Keratinocyte (primary cell): Measurements from ENCODE around the gene TCF20. TPM values are rescaled to one million over a fixed set of nuclear protein-coding genes. Genes with fewer than 3 reads are reported as not detected.

Experiments used
- DNase-seq: peaks from one replicate; pipeline ENCODE4 v3.0.0-alpha.2; 2011; ENCODE audit warnings: low read depth, missing footprints, low spot score
- FAIRE-seq: peaks from 2 replicates; lab custom pipeline; 2011; peaks lifted over from hg19 to GRCh38; lab: Jason Lieb, UNC
- H2AFZ ChIP-seq: 2 replicates; pipeline ENCODE4 v1.6.0; 2012; ENCODE audit warnings: low read length, control low read depth, inconsistent platforms; ENCODE audit not compliant: control insufficient read depth
- H3K27ac ChIP-seq: 2 replicates; pipeline ENCODE4 v1.5.1; 2011; ENCODE audit warnings: low read length; ENCODE audit not compliant: control insufficient read depth, insufficient read depth
- H3K27me3 ChIP-seq: 3 replicates; pipeline ENCODE4 v1.6.0; 2011; ENCODE audit warnings: low read length; ENCODE audit not compliant: control insufficient read depth, insufficient read depth; ENCODE audit errors: extremely low read depth
- H3K36me3 ChIP-seq, 2 experiments: 2 replicates in 1 of 2; 3 replicates in 1 of 2; pipeline ENCODE4 v1.5.1; 2011; ENCODE audit warnings: low read length in 2 of 2, mild to moderate bottlenecking in 1 of 2; ENCODE audit not compliant: control insufficient read depth in 2 of 2, insufficient read depth in 2 of 2; ENCODE audit errors: extremely low read depth in 1 of 2
- H3K4me1 ChIP-seq: 3 replicates; pipeline ENCODE4 v1.5.1; 2011; ENCODE audit warnings: low read length; ENCODE audit not compliant: control insufficient read depth, insufficient read depth; ENCODE audit errors: extremely low read depth
- H3K4me2 ChIP-seq: 3 replicates; pipeline ENCODE4 v1.6.0; 2011; ENCODE audit warnings: low read depth, low read length; ENCODE audit not compliant: control insufficient read depth, insufficient read depth; ENCODE audit errors: extremely low read depth
- H3K4me3 ChIP-seq, 3 experiments: fragments of 200-600 bp in 1 of 3; sonication (generic) in 1 of 3; 2 replicates in 2 of 3; 3 replicates in 1 of 3; pipeline ENCODE4 v1.5.1; 2011 to 2016; ENCODE audit warnings: low read length in 3 of 3, mild to moderate bottlenecking in 3 of 3, control low read depth in 2 of 3, inconsistent platforms in 1 of 3, low read depth in 1 of 3, mixed read lengths in 1 of 3, mixed run types in 1 of 3, moderate library complexity in 1 of 3; ENCODE audit not compliant: control insufficient read depth in 2 of 3, insufficient read depth in 2 of 3; ENCODE audit errors: extremely low read depth in 1 of 3
- H3K79me2 ChIP-seq: 2 replicates; pipeline ENCODE4 v1.6.0; 2012; ENCODE audit warnings: low read length; ENCODE audit not compliant: control insufficient read depth, insufficient read depth
- H3K9ac ChIP-seq: 3 replicates; pipeline ENCODE4 v1.6.0; 2011; ENCODE audit warnings: low read length; ENCODE audit not compliant: control insufficient read depth, insufficient read depth; ENCODE audit errors: extremely low read depth
- H3K9me1 ChIP-seq: 3 replicates; pipeline ENCODE4 v1.6.0; 2011; ENCODE audit warnings: low read length; ENCODE audit not compliant: control insufficient read depth, insufficient read depth; ENCODE audit errors: extremely low read depth
- H3K9me3 ChIP-seq: 2 replicates; pipeline ENCODE4 v1.5.1; 2012; ENCODE audit warnings: low read depth, low read length; ENCODE audit not compliant: control insufficient read depth
- H4K20me1 ChIP-seq: 3 replicates; pipeline ENCODE4 v1.6.0; 2011; ENCODE audit warnings: low read length; ENCODE audit not compliant: control insufficient read depth, insufficient read depth; ENCODE audit errors: extremely low read depth
- EZH2 ChIP-seq: IDR thresholded peaks from one replicate; pipeline ENCODE4 v1.6.1; 2012; ENCODE audit warnings: inconsistent platforms, mild to moderate bottlenecking, low read length, moderate library complexity
- dilution Hi-C: fragments of 300-500 bp; cut with MboI; formaldehyde crosslinking; loops from one replicate; pipeline ENCODE4 v1.7.0; 2020; ENCODE audit warnings: low sequenced_read_pairs; ENCODE audit not compliant: extremely low pct_ligation_motif_present
- polyA plus RNA-seq, 5 experiments: library from polyadenylated mRNA; depleted of rRNA in 3 of 5; stranded (reverse) in 3 of 5; stranded (forward) in 1 of 5; unstranded in 1 of 5; fragments of >200 nt; gene quantifications; 1 replicate in 1 of 5; 2 replicates in 3 of 5; 3 replicates in 1 of 5; pipeline versions ENCODE4 v1.2.1 to v1.2.3, GENCODE V29; 2011 to 2012; ENCODE audit warnings: missing spikeins in 2 of 5, low read depth in 1 of 5, low replicate concordance in 1 of 5
- TF ChIP-seq, protein P1 (sequence below), 3 experiments: IDR thresholded peaks in 1 of 3; conservative IDR thresholded peaks in 1 of 3; optimal IDR thresholded peaks in 1 of 3; 2 replicates in 2 of 3; 3 replicates in 1 of 3; pipeline versions ENCODE3 to v1.5.1; 2011; ENCODE audit warnings: low read length in 3 of 3, mild to moderate bottlenecking in 3 of 3, moderate library complexity in 2 of 3, control low read depth in 1 of 3, inconsistent platforms in 1 of 3; ENCODE audit not compliant: insufficient read depth in 2 of 3; ENCODE audit errors: extremely low read depth in 1 of 3

The TCF20 gene
- polyA plus RNA-seq, 1 donor (not counting 4 experiments of a cell fraction or from before 2014, with no cell fraction given) = 23.9 TPM

DNA sequence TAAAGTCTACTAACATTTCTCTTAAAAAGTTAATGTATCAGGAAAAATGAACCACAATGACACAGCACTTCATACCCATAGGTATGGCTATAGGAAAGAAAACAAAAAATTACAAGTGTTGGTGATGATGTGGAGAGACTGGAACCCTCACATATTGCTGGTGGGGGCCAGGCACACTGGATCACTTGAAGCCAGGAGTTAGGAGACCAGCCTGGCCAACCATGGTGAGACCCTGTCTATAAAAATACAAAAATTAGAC, 26.7 kb downstream of the TCF20 start:
- H3K27me3 ChIP-seq = no peaks in the 10 kb centered on the region
- H3K9me1 ChIP-seq = peaks cover 9% of the 10 kb centered on the region
- FAIRE-seq = no peak
- H3K79me2 ChIP-seq = peaks cover 97% of the 10 kb centered on the region
- peaks cover 0 to 3% of the 10 kb centered on the region in 2 experiments for H3K36me3 ChIP-seq
- no peak overlapping the region for H3K4me3 ChIP-seq
- H3K4me1 ChIP-seq = peaks cover 9% of the 10 kb centered on the region
- no peaks in the 10 kb centered on the region for H3K9me3 ChIP-seq
- TF ChIP-seq, protein P1, sequence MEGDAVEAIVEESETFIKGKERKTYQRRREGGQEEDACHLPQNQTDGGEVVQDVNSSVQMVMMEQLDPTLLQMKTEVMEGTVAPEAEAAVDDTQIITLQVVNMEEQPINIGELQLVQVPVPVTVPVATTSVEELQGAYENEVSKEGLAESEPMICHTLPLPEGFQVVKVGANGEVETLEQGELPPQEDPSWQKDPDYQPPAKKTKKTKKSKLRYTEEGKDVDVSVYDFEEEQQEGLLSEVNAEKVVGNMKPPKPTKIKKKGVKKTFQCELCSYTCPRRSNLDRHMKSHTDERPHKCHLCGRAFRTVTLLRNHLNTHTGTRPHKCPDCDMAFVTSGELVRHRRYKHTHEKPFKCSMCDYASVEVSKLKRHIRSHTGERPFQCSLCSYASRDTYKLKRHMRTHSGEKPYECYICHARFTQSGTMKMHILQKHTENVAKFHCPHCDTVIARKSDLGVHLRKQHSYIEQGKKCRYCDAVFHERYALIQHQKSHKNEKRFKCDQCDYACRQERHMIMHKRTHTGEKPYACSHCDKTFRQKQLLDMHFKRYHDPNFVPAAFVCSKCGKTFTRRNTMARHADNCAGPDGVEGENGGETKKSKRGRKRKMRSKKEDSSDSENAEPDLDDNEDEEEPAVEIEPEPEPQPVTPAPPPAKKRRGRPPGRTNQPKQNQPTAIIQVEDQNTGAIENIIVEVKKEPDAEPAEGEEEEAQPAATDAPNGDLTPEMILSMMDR (optimal IDR thresholded peaks at IDR 0.05 in 1 of 3, IDR thresholded peaks at IDR 0.05 in 1 of 3, conservative IDR thresholded peaks at IDR 0.05 in 1 of 3; ENCODE audit: extremely low read depth in 1 of 3, insufficient read depth in 2 of 3, low read length in 3 of 3) = no peak
- no peak for TF ChIP-seq EZH2
- no peak overlapping the region for H2AFZ ChIP-seq
- dilution Hi-C loops = no loop called here
- no peak overlapping the region for H3K4me2 ChIP-seq
- peaks cover 23% of the 10 kb centered on the region for H4K20me1 ChIP-seq
- no peak for DNase-seq
- H3K9ac ChIP-seq = no peak overlapping the region
- H3K27ac ChIP-seq = no peak overlapping the region

- Histone ChIP-seq H3K4me2 (no peak overlapping the region), H3K9ac (no peak overlapping the region), H4K20me1 (peaks cover 32% of the 10 kb centered on the region), H3K27me3 (no peaks in the 10 kb centered on the region), H3K79me2 (peaks cover 96% of the 10 kb centered on the region), H2AFZ (no peak overlapping the region), H3K9me3 (peaks cover 2% of the 10 kb centered on the region), H3K9me1 (no peaks in the 10 kb centered on the region), H3K4me1 (no peaks in the 10 kb centered on the region), H3K4me3 (no peak overlapping the region), H3K27ac (no peak overlapping the region), H3K36me3 (peaks cover 0 to 3% of the 10 kb centered on the region in 2 experiments)
- no peak for FAIRE-seq
- dilution Hi-C loops = no loop called here
- TF ChIP-seq, protein P1 (optimal IDR thresholded peaks at IDR 0.05 in 1 of 3, IDR thresholded peaks at IDR 0.05 in 1 of 3, conservative IDR thresholded peaks at IDR 0.05 in 1 of 3; ENCODE audit: extremely low read depth in 1 of 3, insufficient read depth in 2 of 3, low read length in 3 of 3) = no peak
- no peak for TF ChIP-seq EZH2
- DNase-seq = no peak
Observed at GRCh38 chr22:42236848-42237247, 33.6 kb downstream of the TCF20 start.
